Activated naive CD4-positive, alpha-beta T cell treated with anti-CD3 and anti-CD28 coated beads, Interleukin-2, amount 10 ng/mL, durations not matched to agents 7 days and 5 days (primary cell): ENCODE data around the gene CHCHD4.
A peak's percentile ranks its signal among the peaks of the same experiment; 100 is the strongest.

ENCODE experiments used
- CTCF ChIA-PET: fragments of 350-600 bp; sonication (Branson Sonifier 250); formaldehyde crosslinking; loops from one replicate; lab custom pipeline; 2021; ENCODE audit warnings: antibody characterized with exemption; lab: Charles Lee
- DNase-seq: peaks from one replicate; pipeline ENCODE4 v3.0.0-alpha.2; 2020
- H3K27ac Mint-ChIP-seq: one replicate; pipeline ENCODE4 v1.8.0; 2021; ENCODE audit warnings: mild to moderate bottlenecking, moderate library complexity, mixed read lengths
- H3K27me3 Mint-ChIP-seq: one replicate; pipeline ENCODE4 v1.8.0; 2021; ENCODE audit warnings: mild to moderate bottlenecking, mixed read lengths
- H3K36me3 Mint-ChIP-seq: one replicate; pipeline ENCODE4 v1.8.0; 2021; ENCODE audit warnings: mixed read lengths
- H3K4me1 Mint-ChIP-seq: one replicate; pipeline ENCODE4 v1.8.0; 2021; ENCODE audit warnings: mixed read lengths
- H3K4me3 Mint-ChIP-seq: one replicate; pipeline ENCODE4 v1.8.0; 2021; ENCODE audit warnings: mild to moderate bottlenecking, moderate library complexity, mixed read lengths
- H3K9me3 Mint-ChIP-seq: one replicate; pipeline ENCODE4 v1.8.0; 2021; ENCODE audit warnings: mixed read lengths

Gene CHCHD4

DNA sequence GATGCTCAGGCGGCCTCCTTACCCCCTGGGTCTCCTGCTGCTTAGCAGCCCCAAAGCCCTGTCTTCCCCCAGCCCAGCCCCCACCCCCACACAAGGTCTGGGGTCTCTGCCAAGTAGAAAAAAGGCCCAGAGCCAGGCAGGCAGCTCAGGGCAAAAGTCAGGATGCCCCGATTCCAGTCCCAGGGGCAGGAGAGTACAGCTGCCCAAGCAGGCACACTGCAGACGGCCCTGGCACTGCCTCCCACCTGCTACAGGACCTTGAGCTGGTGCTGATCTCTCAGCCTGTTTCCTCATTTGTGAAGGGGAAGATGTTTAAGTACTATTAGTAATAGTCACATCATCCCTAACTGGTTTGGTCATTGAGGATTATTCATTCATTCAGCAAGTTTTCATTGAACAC, 12.8 kb upstream of the CHCHD4 start:
- Mint-ChIP-seq H3K9me3 (no peaks in the 10 kb centered on the region), H3K36me3 (peaks cover 56% of the 10 kb centered on the region)
- CTCF ChIA-PET = no interaction called here

DNA sequence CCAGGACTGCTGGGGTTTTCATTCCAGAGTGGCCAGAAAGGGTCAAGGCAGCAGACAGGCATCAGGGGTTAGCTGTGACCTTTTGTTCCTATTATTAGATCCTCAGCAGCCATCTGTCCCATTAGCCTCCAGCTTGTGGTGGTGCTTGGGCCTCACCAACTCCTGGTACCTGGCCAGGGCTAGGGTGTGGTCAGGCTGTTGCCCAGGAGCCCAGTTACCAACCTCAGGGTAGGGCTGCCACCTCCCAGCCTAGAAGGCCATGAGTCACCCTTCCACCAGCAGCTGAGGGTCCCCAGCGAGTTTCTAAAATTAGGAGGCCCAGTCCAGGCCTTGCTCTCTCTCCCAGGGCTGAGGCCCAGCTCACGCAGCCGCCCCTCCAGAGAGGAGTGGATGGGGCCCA, 12.3 kb upstream of the CHCHD4 start:
- DNase-seq = peak; percentile 11
- CTCF ChIA-PET = no interaction called here
- Mint-ChIP-seq H3K27me3 (no peaks in the 10 kb centered on the region), H3K9me3 (no peaks in the 10 kb centered on the region), H3K36me3 (peaks cover 56% of the 10 kb centered on the region), H3K4me3 (no peak overlapping the region), H3K4me1 (peaks cover 13% of the 10 kb centered on the region), H3K27ac (no peak overlapping the region)

More for the DNA sequence above, 12.8 kb upstream of the CHCHD4 start:
- peaks cover 18% of the 10 kb centered on the region for H3K4me1 Mint-ChIP-seq
- no peak overlapping the region for H3K4me3 Mint-ChIP-seq
- DNase-seq = peak; percentile 11
- no peak overlapping the region for H3K27ac Mint-ChIP-seq
- no peaks in the 10 kb centered on the region for H3K27me3 Mint-ChIP-seq

DNA sequence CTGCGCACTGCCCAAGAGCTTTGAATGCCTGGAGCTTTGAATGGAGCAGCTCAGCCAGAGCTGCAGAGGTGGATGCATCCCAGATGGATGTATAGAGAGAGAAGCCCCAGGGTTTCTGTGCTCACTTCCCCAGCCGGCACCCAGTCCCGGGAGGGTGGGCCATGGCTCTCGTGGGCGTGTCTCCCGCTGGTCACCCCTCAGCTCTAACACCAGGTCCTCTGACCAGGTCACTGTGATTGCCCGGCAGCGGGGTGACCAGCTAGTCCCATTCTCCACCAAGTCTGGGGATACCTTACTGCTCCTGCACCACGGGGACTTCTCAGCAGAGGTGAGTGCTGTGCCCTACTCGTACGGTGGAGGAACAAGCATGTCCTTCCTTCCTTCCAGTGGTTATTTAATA, 10.9 kb upstream of the CHCHD4 start:
- H3K27ac Mint-ChIP-seq = no peak overlapping the region
- CTCF ChIA-PET = no interaction called here
- H3K4me3 Mint-ChIP-seq = no peak overlapping the region
- H3K27me3 Mint-ChIP-seq = no peaks in the 10 kb centered on the region
- no peak for DNase-seq
- H3K36me3 Mint-ChIP-seq = peaks cover 49% of the 10 kb centered on the region
- H3K9me3 Mint-ChIP-seq = no peaks in the 10 kb centered on the region
- peaks cover 2% of the 10 kb centered on the region for H3K4me1 Mint-ChIP-seq

DNA sequence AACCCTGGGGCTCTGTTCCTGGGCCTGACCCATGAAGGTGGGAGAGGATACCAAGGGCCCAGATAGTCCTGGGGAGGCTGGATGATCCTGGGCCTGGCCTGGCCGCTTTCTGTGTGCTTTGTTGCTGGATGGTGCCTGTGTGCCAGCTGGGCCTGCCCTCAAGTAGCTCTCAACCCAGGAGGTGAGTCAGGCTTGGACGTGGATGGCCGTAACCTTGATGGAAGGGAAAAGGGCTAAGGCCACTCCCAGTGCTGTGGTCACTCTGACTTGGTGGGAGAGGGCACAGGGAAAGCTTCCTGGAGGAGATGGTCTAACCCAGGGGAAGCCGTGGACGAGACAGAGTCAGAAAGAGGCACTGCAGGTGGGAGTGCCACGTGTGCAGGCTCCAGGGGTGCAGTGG, 9.6 kb upstream of the CHCHD4 start:
- Mint-ChIP-seq H3K4me1 (no peaks in the 10 kb centered on the region), H3K27ac (no peak overlapping the region), H3K36me3 (peaks cover 49% of the 10 kb centered on the region), H3K9me3 (no peaks in the 10 kb centered on the region), H3K4me3 (no peak overlapping the region), H3K27me3 (no peaks in the 10 kb centered on the region)
- no peak for DNase-seq
- CTCF ChIA-PET = no interaction called here

DNA sequence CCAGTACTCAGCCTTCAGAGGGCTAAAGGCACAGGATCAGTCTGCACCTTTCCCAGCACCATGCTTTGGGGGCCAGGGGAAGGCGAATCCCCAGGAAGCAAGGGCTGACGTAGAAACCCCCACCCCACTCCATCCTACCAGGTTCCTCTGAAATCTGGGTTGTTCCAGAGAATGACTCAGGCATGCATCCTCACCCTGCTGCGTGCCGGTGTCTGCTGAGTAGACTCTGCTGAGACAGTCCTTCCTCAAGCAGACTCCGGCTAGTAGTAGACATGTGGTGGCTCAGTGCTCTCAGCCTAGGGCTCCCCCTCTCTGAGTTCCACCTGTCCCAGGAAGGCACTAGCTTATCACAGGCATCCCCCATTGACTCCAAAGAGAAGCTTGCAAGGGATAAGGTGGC, 9.2 kb upstream of the CHCHD4 start:
- Mint-ChIP-seq H3K4me3 (no peak overlapping the region), H3K27me3 (no peaks in the 10 kb centered on the region), H3K9me3 (no peaks in the 10 kb centered on the region), H3K4me1 (no peaks in the 10 kb centered on the region), H3K27ac (no peak overlapping the region), H3K36me3 (peaks cover 52% of the 10 kb centered on the region)
- CTCF ChIA-PET = no interaction called here
- no peak for DNase-seq

DNA sequence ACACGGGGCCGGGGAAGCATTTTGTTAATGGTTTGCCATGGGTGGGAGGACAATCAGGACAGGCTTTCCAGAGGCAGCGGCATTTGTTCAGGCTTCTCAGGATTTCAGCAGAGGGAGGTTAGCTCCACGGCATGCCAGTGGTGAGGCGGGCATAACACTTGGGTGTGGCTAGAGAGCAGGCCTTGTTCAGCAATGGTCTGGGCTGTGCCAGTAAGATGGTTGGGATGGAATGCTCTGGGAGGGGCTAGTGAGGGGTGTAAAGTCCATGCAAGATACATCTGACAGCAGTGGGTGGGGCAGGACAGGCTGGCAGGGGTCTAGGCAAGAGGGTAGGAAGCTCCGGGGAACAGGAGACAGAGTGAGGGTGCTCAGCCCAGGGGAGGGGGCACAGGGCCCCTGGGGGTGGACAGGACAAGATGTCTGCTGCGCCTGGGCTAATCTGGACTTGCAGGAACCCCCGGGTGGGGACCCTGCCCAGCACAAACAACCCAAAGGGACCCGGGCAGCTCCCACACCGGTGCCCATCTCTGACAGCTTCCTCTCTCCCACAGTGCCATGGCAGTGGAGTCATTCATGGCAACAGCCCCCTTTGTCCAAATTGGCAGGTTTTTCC, 8.6 kb upstream of the CHCHD4 start:
- H3K36me3 Mint-ChIP-seq = peaks cover 55% of the 10 kb centered on the region
- H3K27ac Mint-ChIP-seq = no peak overlapping the region
- DNase-seq = no peak
- CTCF ChIA-PET = no interaction called here
- peaks cover 4% of the 10 kb centered on the region for H3K4me1 Mint-ChIP-seq
- no peaks in the 10 kb centered on the region for H3K27me3 Mint-ChIP-seq
- no peak overlapping the region for H3K4me3 Mint-ChIP-seq
- no peaks in the 10 kb centered on the region for H3K9me3 Mint-ChIP-seq

DNA sequence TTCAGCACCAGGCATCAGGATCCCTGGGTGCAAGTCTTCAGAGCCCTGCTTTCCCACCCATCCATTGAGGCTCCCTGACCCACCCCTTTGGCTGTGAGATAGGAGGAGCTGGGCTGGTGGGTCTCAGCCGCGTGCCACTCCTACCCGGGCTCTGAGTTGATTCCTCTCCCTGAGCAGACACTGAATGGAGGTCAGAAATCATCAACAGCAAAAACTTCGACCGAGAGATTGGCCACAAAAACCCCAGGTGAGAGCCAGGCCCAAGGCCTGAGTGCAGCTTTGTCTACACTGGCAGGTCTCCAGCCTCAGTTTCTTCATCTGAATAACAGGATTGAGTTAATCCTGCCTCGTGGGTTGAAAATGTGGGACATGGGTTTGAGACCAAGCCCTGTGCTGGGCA, 8.0 kb upstream of the CHCHD4 start:
- CTCF ChIA-PET = no interaction called here
- H3K4me1 Mint-ChIP-seq = peaks cover 10% of the 10 kb centered on the region
- H3K27me3 Mint-ChIP-seq = no peaks in the 10 kb centered on the region
- no peak overlapping the region for H3K4me3 Mint-ChIP-seq
- DNase-seq = no peak
- H3K36me3 Mint-ChIP-seq = peaks cover 58% of the 10 kb centered on the region
- no peaks in the 10 kb centered on the region for H3K9me3 Mint-ChIP-seq
- H3K27ac Mint-ChIP-seq = no peak overlapping the region

DNA sequence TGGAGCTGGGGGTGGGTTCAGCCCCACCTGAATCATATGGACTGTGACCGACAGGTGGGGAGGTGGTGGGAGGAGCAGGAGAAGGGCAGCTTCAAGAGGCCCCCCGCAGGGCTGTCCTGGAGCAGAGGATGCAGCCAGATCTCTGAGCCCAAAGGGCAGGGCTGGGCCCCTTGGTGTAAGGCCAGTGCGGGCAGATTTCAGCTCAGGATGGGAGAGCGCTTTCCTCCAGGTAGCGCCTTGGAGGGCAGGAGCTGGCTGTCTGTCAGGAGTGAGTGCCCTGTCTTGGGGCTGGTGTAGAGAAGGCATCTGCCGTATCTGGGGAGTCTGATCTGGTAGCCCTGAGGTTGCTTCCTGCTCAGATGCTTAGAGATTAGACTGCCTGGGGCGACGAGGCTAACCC, 7.5 kb upstream of the CHCHD4 start:
- H3K4me1 Mint-ChIP-seq = peaks cover 15% of the 10 kb centered on the region
- no peak overlapping the region for H3K4me3 Mint-ChIP-seq
- peaks cover 63% of the 10 kb centered on the region for H3K36me3 Mint-ChIP-seq
- CTCF ChIA-PET = no interaction called here
- no peaks in the 10 kb centered on the region for H3K9me3 Mint-ChIP-seq
- peak; percentile 9 for DNase-seq
- H3K27me3 Mint-ChIP-seq = no peaks in the 10 kb centered on the region
- no peak overlapping the region for H3K27ac Mint-ChIP-seq

DNA sequence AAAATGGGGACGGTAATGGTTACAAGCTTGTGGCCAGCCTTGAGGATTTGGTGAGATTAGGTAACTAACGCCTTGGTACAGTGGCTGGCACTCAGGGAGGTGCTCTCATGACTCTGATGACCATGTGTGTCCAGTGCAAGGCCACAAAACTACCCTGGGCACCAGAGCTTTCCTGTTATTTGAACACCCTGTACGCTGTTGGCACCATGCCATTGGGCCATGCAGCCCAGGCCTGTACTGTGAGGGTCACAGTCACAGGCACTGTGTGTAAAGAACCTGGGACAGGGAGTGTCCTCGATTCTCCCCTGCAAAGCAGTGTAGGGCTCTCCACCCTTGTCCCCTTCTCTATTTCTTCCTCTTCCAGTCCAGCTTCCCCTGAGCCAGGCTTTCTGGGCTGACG, 6.5 kb upstream of the CHCHD4 start:
- Mint-ChIP-seq H3K27me3 (no peaks in the 10 kb centered on the region), H3K36me3 (peaks cover 65% of the 10 kb centered on the region), H3K4me3 (no peak overlapping the region), H3K4me1 (peaks cover 25% of the 10 kb centered on the region), H3K27ac (no peak overlapping the region), H3K9me3 (no peaks in the 10 kb centered on the region)
- DNase-seq = no peak
- CTCF ChIA-PET = no interaction called here

DNA sequence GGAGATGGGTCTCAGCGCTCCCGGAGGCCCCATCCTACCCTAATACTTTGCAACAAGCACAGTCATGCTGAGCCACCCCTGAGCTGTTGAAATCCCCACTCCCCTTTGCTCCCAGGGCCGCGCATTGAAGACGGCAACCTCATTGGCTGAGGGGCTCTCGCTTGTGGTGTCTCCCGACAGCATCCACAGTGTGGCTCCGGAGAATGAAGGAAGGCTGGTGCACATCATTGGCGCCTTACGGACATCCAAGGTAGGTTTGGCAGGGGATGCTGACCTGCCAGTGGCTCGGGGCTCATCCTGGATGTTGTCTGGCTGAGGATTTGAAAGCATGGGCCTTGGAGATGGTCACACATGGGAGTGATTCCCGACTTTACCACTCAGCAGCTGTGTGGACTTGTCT, 6.0 kb upstream of the CHCHD4 start:
- Mint-ChIP-seq H3K27me3 (no peaks in the 10 kb centered on the region), H3K4me3 (no peak overlapping the region), H3K36me3 (peaks cover 61% of the 10 kb centered on the region), H3K27ac (no peak overlapping the region), H3K9me3 (no peaks in the 10 kb centered on the region), H3K4me1 (peaks cover 29% of the 10 kb centered on the region)
- CTCF ChIA-PET = no interaction called here
- no peak for DNase-seq

DNA sequence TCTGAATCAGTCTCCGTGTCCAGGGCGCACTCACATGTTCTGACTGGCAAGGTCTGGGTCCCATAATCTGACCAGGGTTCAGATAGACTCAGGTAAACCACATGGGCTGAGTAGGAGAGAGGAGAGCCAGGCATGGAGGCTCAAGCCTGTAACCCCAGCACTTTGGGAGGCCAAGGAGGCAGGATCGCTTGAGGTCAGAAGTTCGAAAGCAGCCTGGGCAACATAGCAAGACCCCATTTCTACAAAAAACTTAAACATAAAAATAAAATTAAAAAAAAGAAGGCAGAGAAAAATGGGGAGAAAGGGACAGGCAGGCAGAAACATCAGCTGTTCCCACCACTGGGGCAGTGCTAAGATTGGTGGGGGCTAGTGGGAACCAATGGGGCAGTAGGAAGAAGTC, 5.6 kb upstream of the CHCHD4 start:
- peaks cover 30% of the 10 kb centered on the region for H3K4me1 Mint-ChIP-seq
- CTCF ChIA-PET = no interaction called here
- no peak overlapping the region for H3K4me3 Mint-ChIP-seq
- peaks cover 60% of the 10 kb centered on the region for H3K36me3 Mint-ChIP-seq
- DNase-seq = no peak
- H3K9me3 Mint-ChIP-seq = no peaks in the 10 kb centered on the region
- H3K27ac Mint-ChIP-seq = no peak overlapping the region
- H3K27me3 Mint-ChIP-seq = no peaks in the 10 kb centered on the region

DNA sequence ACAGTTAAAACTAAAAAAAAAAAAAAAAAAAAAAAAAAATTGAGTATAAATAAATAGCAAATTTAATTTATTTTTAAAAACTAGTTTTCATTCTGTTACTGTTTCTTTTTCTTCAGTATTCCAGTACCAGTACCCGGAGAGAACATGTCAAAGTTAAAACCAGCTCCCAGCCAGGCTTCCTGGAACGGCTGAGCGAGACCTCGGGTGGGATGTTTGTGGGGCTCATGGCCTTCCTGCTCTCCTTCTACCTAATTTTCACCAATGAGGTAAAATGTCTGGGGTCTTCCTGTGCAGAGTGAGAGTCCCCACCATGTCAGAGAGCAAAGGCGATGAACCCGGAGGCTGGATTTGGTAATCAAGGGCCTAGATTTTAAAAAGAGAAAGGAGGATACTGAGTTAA, 4.6 kb upstream of the CHCHD4 start:
- CTCF ChIA-PET = no interaction called here

DNA sequence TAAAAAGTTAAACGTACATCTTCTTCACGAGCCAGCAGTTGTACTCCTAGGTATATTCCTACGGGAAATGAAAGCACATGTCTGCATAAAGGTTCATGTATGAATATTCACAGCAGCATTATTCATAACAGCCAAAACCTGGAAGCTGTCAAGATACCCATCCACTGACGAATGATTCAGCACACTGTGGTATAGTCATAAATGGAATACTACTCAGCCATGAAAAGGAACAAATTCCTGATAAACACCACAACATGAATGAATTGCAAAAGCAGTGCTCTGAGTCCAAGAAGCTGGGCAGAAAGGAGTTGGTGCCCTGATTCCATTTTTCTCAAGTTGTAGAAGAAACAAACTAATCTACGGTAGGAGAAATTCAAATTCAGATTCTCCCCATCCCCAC, 4.1 kb upstream of the CHCHD4 start:
- Mint-ChIP-seq H3K4me1 (peaks cover 34% of the 10 kb centered on the region), H3K36me3 (peaks cover 52% of the 10 kb centered on the region), H3K4me3 (no peak overlapping the region), H3K9me3 (no peaks in the 10 kb centered on the region), H3K27ac (no peak overlapping the region), H3K27me3 (no peaks in the 10 kb centered on the region)
- DNase-seq = no peak
- CTCF ChIA-PET = no interaction called here

More for the DNA sequence above, 4.6 kb upstream of the CHCHD4 start:
- H3K4me1 Mint-ChIP-seq = peaks cover 30% of the 10 kb centered on the region
- no peak overlapping the region for H3K4me3 Mint-ChIP-seq
- H3K9me3 Mint-ChIP-seq = no peaks in the 10 kb centered on the region
- DNase-seq = no peak
- no peaks in the 10 kb centered on the region for H3K27me3 Mint-ChIP-seq
- H3K27ac Mint-ChIP-seq = peak overlapping the region; percentile 24
- H3K36me3 Mint-ChIP-seq = peaks cover 58% of the 10 kb centered on the region

DNA sequence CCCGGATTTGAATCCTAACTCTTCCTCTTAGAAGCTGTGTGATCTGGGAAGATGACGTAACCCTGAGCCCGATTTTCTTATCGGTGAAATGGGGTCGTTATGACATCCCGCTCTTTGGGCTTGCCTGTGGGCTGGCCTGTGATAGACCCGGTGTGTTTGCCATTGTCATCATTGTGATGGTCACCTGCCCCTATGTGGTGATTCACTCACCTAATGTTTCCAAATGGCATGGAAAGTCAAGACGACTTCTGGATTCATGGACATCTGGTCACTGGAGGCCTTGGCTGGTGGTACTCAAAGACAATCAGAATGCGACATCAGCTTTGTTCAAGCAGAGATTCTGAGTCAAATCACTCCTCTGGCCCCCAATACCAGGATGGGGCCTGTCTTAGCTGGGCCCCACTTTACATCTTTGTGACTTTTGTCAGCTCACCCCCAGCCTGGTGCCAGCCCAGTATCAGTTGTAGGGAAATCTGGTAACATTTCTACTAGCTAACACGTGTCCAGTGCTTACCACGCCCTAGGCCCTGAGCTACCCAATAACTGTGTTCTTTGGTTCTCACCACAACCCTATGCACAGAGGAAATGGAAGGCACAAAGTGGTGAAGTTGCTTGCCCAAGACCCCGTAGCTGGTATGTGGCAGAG, 3.0 kb upstream of the CHCHD4 start:
- CTCF ChIA-PET = interaction anchor here (1.6 kb wide), 1 partner anchor 231 kb away, joined by 4 read pairs; no protein-coding TSS in a partner anchor
- Mint-ChIP-seq H3K4me1 (peaks cover 45% of the 10 kb centered on the region), H3K27ac (no peak overlapping the region), H3K9me3 (no peaks in the 10 kb centered on the region), H3K36me3 (peaks cover 48% of the 10 kb centered on the region), H3K4me3 (no peak overlapping the region), H3K27me3 (no peaks in the 10 kb centered on the region)
- peak; percentile 13 for DNase-seq

DNA sequence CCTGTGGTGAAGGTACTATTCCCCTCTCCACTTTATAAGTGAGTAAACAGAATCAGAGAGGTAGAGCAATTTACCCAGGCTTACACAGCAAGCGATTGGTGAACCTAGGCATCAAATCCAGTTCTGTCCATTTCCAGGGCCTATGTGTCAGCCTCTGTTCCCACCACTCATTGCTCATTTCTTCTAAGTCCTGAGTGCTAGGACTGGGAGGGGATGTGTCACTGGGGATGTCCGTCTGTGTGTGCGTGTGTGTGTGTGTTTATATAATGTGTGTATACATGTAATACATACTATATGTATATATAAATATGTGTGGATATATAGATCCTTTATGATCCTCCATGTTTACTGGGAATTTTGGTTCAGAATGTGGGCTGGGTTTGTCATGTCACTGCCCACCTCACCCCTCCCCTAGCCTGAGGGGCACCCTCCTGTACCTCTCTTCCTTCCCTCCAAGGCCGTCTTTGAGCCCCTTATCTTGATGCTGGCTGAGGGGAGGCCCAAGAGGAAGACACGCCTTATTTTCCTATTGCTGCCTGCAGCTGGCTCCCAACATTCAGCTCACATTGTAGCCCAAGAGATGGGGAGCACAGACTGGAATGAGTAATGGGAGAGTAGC, 2.3 kb upstream of the CHCHD4 start:
- CTCF ChIA-PET = interaction anchor here (1.6 kb wide), 1 partner anchor 230 kb away, joined by 4 read pairs; no protein-coding TSS in a partner anchor
- peak; percentile 14 for DNase-seq
- peaks cover 51% of the 10 kb centered on the region for H3K4me1 Mint-ChIP-seq
- H3K9me3 Mint-ChIP-seq = no peaks in the 10 kb centered on the region
- H3K27ac Mint-ChIP-seq = peak overlapping the region; percentile 42
- H3K27me3 Mint-ChIP-seq = no peaks in the 10 kb centered on the region
- peaks cover 41% of the 10 kb centered on the region for H3K36me3 Mint-ChIP-seq
- H3K4me3 Mint-ChIP-seq = peak overlapping the region; percentile 95
